Neuronal stem cell (in vitro differentiated cells): ENCODE data around the gene PCBD1. TPM values are rescaled to one million over a fixed set of nuclear protein-coding genes. Genes with fewer than 3 reads are reported as not detected.

Source experiments
- DNase-seq: peaks from one replicate; pipeline ENCODE4 v3.0.0-alpha.2; 2013; ENCODE audit warnings: low spot score
- H2AFZ ChIP-seq: one replicate; pipeline ENCODE4 v1.6.1; 2013; ENCODE audit warnings: mild to moderate bottlenecking, low read length, inconsistent platforms
- H2AK5ac ChIP-seq: 2 replicates; pipeline ENCODE4 v1.6.1; 2013; ENCODE audit warnings: low read depth, mild to moderate bottlenecking, inconsistent platforms, low read length, moderate library complexity, mixed read lengths
- H2BK120ac ChIP-seq: 2 replicates; pipeline ENCODE4 v1.6.1; 2013; ENCODE audit warnings: low read depth, mild to moderate bottlenecking, inconsistent platforms, low read length, moderate library complexity, mixed read lengths
- H2BK12ac ChIP-seq: one replicate; pipeline ENCODE4 v1.6.1; 2013; ENCODE audit warnings: low read length, inconsistent platforms
- H2BK15ac ChIP-seq: 2 replicates; pipeline ENCODE4 v1.6.1; 2013; ENCODE audit warnings: mild to moderate bottlenecking, low read length, inconsistent platforms, mixed read lengths
- H2BK5ac ChIP-seq: one replicate; pipeline ENCODE4 v1.6.1; 2013; ENCODE audit warnings: inconsistent platforms, mild to moderate bottlenecking, low read length, moderate library complexity
- H3K14ac ChIP-seq: one replicate; pipeline ENCODE4 v1.6.1; 2013; ENCODE audit warnings: low read length, inconsistent platforms
- H3K18ac ChIP-seq: 2 replicates; pipeline ENCODE4 v1.6.1; 2013; ENCODE audit warnings: low read length, inconsistent platforms
- H3K23ac ChIP-seq: 2 replicates; pipeline ENCODE4 v1.6.1; 2013; ENCODE audit warnings: low read depth, mild to moderate bottlenecking, mixed read lengths, low read length, inconsistent platforms; ENCODE audit not compliant: poor library complexity
- H3K27ac ChIP-seq: replicated peaks from 3 replicates; pipeline ENCODE4 v1.5.1; 2013; ENCODE audit warnings: low read length, inconsistent platforms
- H3K27me3 ChIP-seq, 3 experiments: 2 replicates each; pipeline ENCODE4 v1.6.1; 2013; ENCODE audit warnings: low read length in 3 of 3, mild to moderate bottlenecking in 2 of 3, inconsistent platforms in 1 of 3, low read depth in 1 of 3, mixed read lengths in 1 of 3, moderate library complexity in 1 of 3; ENCODE audit not compliant: control insufficient read depth in 3 of 3, insufficient read depth in 3 of 3
- H3K36me3 ChIP-seq, 2 donors: replicated peaks in 1 of 2; 2 replicates each; pipeline ENCODE4 v1.6.1; 2013; ENCODE audit warnings: low read length in 2 of 2; ENCODE audit not compliant: control insufficient read depth in 2 of 2, insufficient read depth in 2 of 2
- H3K4ac ChIP-seq: 2 replicates; pipeline ENCODE4 v1.6.1; 2013; ENCODE audit warnings: inconsistent platforms, mild to moderate bottlenecking, low read length, moderate library complexity
- H3K4me1 ChIP-seq, 2 donors: 1 replicate in 1 of 2; 2 replicates in 1 of 2; pipeline ENCODE4 v1.6.1; 2013; ENCODE audit warnings: low read length in 2 of 2, low read depth in 1 of 2; ENCODE audit not compliant: control insufficient read depth in 2 of 2, insufficient read depth in 1 of 2
- H3K4me2 ChIP-seq: one replicate; pipeline ENCODE4 v1.6.1; 2013; ENCODE audit warnings: mild to moderate bottlenecking, low read length, inconsistent platforms; ENCODE audit not compliant: insufficient read depth, poor library complexity, severe bottlenecking
- H3K4me3 ChIP-seq, 2 donors: 2 replicates each; pipeline ENCODE4 v1.5.1; 2013; ENCODE audit warnings: low read length in 2 of 2, mild to moderate bottlenecking in 2 of 2, inconsistent platforms in 1 of 2, moderate library complexity in 1 of 2
- H3K79me1 ChIP-seq: one replicate; pipeline ENCODE4 v1.6.1; 2013; ENCODE audit warnings: low read depth, mild to moderate bottlenecking, inconsistent platforms, low read length, moderate library complexity
- H3K9ac ChIP-seq: one replicate; pipeline ENCODE4 v1.6.1; 2013; ENCODE audit warnings: mild to moderate bottlenecking, low read depth, low read length, inconsistent platforms; ENCODE audit not compliant: poor library complexity
- H3K9me3 ChIP-seq, 2 donors: replicated peaks in 1 of 2; 2 replicates each; pipeline versions ENCODE3 to v1.6.1; 2013; ENCODE audit warnings: low read length in 2 of 2, mild to moderate bottlenecking in 2 of 2, inconsistent platforms in 1 of 2, low read depth in 1 of 2, mixed read lengths in 1 of 2, moderate library complexity in 1 of 2; ENCODE audit not compliant: control insufficient read depth in 2 of 2, insufficient read depth in 1 of 2
- H4K8ac ChIP-seq: one replicate; pipeline ENCODE4 v1.6.1; 2013; ENCODE audit warnings: low read depth, mild to moderate bottlenecking, inconsistent platforms, low read length, moderate library complexity
- H4K91ac ChIP-seq: one replicate; pipeline ENCODE4 v1.6.1; 2013; ENCODE audit warnings: low read length, low read depth, mild to moderate bottlenecking, inconsistent platforms; ENCODE audit not compliant: poor library complexity
- WGBS, 2 donors: extraction: QIAGEN DNeasy Blood & Tissue Kit; methylation state at CpG; one replicate each; pipeline ENCODE4 v1.1.7; 2013; ENCODE audit warnings: missing lambda C conversion rate in 2 of 2, mixed read lengths in 1 of 2; ENCODE audit not compliant: insufficient read length in 2 of 2, insufficient replicate concordance in 1 of 2; ENCODE audit errors: extremely low coverage in 2 of 2; 5-methylcytosine and 5-hydroxymethylcytosine counted together
- polyA plus RNA-seq, 2 experiments: library from polyadenylated mRNA; stranded (reverse); fragments of 200-250 nt; gene quantifications; one replicate each; pipeline ENCODE4 v1.2.3, GENCODE V29; 2013

PCBD1 gene
- polyA plus RNA-seq (2013, experiment 1 of 2), result 71.7 TPM
- polyA plus RNA-seq (2013, experiment 2 of 2), result 72.0 TPM

DNA sequence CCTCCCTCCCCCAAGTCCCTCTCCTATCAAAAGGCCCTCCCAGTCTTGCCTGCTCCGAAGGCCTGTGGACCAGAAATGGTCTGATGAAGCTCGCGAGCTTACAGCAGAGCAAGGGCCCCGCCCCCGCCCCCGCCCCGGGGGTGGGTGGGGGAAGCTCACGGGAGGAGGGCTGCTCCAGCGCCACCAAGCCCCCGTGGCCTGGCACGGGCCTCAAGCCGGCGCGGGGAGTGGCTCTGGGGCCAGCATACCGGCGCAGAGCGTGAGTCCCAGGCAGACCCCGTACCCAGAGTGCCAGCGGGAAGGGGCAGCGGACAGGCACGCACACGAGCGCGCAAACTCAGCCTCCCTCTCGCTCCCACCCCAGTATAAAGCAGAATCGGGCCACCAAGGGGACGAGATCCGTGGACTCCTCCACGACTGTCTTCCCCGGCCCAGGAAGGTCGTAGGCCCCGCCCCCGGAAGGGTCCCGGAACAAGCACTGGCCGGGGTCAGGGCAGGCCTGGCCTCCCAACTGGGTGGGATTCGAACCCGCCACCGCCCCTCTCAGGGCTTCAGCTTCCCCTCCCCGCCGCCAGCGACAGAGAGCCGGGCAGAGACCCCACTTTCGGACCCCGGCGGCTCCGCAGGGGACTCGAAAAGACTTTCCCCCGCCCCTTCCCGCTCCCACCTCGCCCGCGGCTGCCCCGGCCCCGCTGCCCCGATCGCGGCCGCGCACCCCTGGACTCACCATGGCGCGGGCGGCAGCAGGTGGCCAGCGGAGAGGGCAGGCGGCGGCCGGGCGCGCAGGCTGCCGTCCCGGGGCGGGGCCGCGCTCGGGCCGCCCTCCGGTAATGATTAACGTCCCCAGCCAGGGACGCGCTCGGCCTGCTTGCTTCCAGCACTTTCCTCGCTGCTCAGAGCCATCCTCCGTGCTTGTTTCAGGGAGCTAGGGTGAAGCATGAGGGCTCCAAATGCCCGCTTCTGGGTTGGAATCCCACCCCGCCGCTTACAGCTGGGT is at the start of gene PCBD1:
TSS of gene PCBD1 (minus strand) at position 762 of the 997 bp plus-strand sequence. CDS start at position 730, 32 bp downstream.
- H3K4me2 ChIP-seq, result peak within 1 kb of the TSS; percentile 86
- H4K8ac ChIP-seq, result no peak within 1 kb of the TSS
- no peak within 1 kb of the TSS for H2BK15ac ChIP-seq
- peak within 1 kb of the TSS; percentile 96 for H3K9ac ChIP-seq
- H2AFZ ChIP-seq, result peak within 1 kb of the TSS; percentile 92
- no peaks in the 10 kb centered on the region for H3K9me3 ChIP-seq
- H2BK5ac ChIP-seq, result peak within 1 kb of the TSS; percentile 9
- no peak within 1 kb of the TSS for H4K91ac ChIP-seq
- no CpG with 5 or more reads among the region's 85 CpGs for WGBS, 2 donors
- H3K36me3 ChIP-seq, result peaks cover 5 to 24% of the 10 kb centered on the region in 2 donors
- DNase-seq, result peak; percentile 59
- H3K4me3 ChIP-seq, result peak within 1 kb of the TSS; percentile 61 to 91
- no peak within 1 kb of the TSS for H2BK12ac ChIP-seq
- H2AK5ac ChIP-seq, result peak within 1 kb of the TSS; percentile 24
- H3K14ac ChIP-seq, result no peak within 1 kb of the TSS
- no peak within 1 kb of the TSS for H3K4ac ChIP-seq
- H3K27ac ChIP-seq, result peak within 1 kb of the TSS; percentile 52
- H3K23ac ChIP-seq, result peak within 1 kb of the TSS; percentile 90
- no peak within 1 kb of the TSS for H2BK120ac ChIP-seq
- no peaks in the 10 kb centered on the region for H3K27me3 ChIP-seq
- H3K4me1 ChIP-seq, result peaks cover 9 to 10% of the 10 kb centered on the region in 2 donors
- H3K79me1 ChIP-seq, result no peaks in the 10 kb centered on the region
- peak within 1 kb of the TSS; percentile 97 for H3K18ac ChIP-seq

DNA sequence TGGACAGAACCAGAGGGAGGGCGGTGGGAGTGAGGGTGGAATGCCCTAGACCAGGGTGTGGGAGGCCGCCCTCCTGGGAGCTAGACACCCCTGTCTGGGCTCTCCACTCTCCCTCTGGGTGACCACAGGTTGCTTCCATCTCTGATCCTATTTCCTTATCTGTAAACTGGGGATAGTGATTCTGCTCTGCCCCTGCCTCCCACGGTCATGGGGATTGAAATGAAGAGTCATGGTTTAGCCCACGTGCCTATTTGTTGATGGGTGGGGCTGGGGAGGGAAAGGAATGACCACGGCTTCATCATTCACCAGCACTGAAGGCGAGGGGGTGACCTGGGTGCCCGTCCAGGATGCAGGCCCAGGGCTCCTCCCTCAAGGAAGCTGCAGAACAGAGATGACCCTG is 49.3 kb upstream of the PCBD1 start:
- H3K27ac ChIP-seq, result no peak overlapping the region
- no CpG with 5 or more reads among the region's 7 CpGs for WGBS, 2 donors
- H3K9ac ChIP-seq, result no peak overlapping the region
- no peak overlapping the region for H3K4me2 ChIP-seq
- no peak overlapping the region for H4K91ac ChIP-seq
- peak overlapping the region; percentile 92 for H3K23ac ChIP-seq
- no peak overlapping the region for H2AFZ ChIP-seq
- H2BK12ac ChIP-seq, result no peak overlapping the region
- peak overlapping the region; percentile 6 for H2AK5ac ChIP-seq
- H3K4ac ChIP-seq, result no peak overlapping the region
- no peaks in the 10 kb centered on the region for H3K36me3 ChIP-seq
- DNase-seq, result no peak
- no peaks in the 10 kb centered on the region for H3K9me3 ChIP-seq
- H3K4me3 ChIP-seq, result no peak overlapping the region
- peaks cover 2% of the 10 kb centered on the region for H3K79me1 ChIP-seq
- H2BK120ac ChIP-seq, result no peak overlapping the region
- no peak overlapping the region for H2BK15ac ChIP-seq
- no peak overlapping the region for H3K14ac ChIP-seq
- H3K27me3 ChIP-seq, result peaks cover 0 to 52% (median 2%) of the 10 kb centered on the region in 3 experiments
- peaks cover 0 to 10% of the 10 kb centered on the region in 2 donors for H3K4me1 ChIP-seq
- no peak overlapping the region for H4K8ac ChIP-seq
- peak overlapping the region; percentile 15 for H3K18ac ChIP-seq
- H2BK5ac ChIP-seq, result no peak overlapping the region

DNA sequence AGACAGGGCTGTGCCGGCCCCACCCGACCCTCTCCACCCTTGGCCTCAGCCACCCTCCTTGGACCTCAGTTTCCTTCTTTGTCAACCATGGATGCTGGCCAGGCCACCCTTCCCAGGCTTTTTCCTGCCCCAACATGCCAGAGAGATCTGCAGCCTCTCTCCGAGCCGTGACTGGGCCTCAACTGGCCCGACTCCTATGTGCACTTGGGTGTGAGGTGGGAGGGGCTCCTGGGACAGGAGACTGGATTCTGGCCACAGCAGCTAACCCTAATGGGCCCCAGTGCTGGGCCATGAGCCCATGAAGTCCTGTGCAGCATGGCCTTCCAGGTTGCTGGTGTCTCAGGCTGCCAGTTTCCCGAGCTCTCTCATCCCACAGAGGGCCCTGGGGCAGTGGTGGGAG is 47.7 kb upstream of the PCBD1 start:
- H4K91ac ChIP-seq, result no peak overlapping the region
- peak overlapping the region; percentile 59 for H3K18ac ChIP-seq
- H3K79me1 ChIP-seq, result peaks cover 2% of the 10 kb centered on the region
- peaks cover 0 to 7% of the 10 kb centered on the region in 2 donors for H3K4me1 ChIP-seq
- no peak overlapping the region for H2BK120ac ChIP-seq
- no peak overlapping the region for H2BK12ac ChIP-seq
- H3K14ac ChIP-seq, result no peak overlapping the region
- H2BK15ac ChIP-seq, result no peak overlapping the region
- WGBS, 2 donors, result no CpG with 5 or more reads among the region's 6 CpGs
- no peak overlapping the region for H3K4ac ChIP-seq
- H2BK5ac ChIP-seq, result no peak overlapping the region
- H4K8ac ChIP-seq, result peak overlapping the region; percentile 88
- H3K4me3 ChIP-seq, result no peak overlapping the region
- H2AFZ ChIP-seq, result no peak overlapping the region
- no peaks in the 10 kb centered on the region for H3K36me3 ChIP-seq
- peak overlapping the region; percentile 40 for H2AK5ac ChIP-seq
- no peak overlapping the region for H3K27ac ChIP-seq
- no peaks in the 10 kb centered on the region for H3K9me3 ChIP-seq
- H3K23ac ChIP-seq, result peak overlapping the region; percentile 20
- H3K9ac ChIP-seq, result no peak overlapping the region
- peaks cover 0 to 63% (median 2%) of the 10 kb centered on the region in 3 experiments for H3K27me3 ChIP-seq
- no peak overlapping the region for H3K4me2 ChIP-seq
- DNase-seq, result no peak

DNA sequence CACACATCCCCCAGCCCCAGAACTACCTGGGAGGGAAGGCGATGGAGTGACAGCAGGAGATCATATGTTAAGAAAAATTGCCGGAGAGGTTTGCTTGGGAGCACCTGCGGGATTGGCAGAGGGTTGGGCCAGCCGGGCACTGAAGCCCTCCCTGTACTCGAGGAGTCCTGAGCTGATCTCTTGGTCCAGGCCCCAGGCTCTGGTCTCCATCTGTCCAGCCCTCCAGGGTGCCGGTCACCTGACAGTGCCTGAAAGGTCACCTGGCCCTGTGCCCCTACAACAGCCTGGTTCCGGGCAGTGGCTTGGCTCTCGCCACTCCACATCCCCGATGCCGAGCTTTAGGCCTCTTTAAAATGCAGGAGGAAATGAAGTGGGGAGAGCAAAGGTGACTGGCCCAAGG is 47.3 kb upstream of the PCBD1 start:
- H3K4me2 ChIP-seq, result no peak overlapping the region
- H3K14ac ChIP-seq, result peak overlapping the region; percentile 27
- H4K91ac ChIP-seq, result no peak overlapping the region
- DNase-seq, result no peak
- no peak overlapping the region for H3K4ac ChIP-seq
- no peak overlapping the region for H4K8ac ChIP-seq
- no peak overlapping the region for H2BK5ac ChIP-seq
- H2AFZ ChIP-seq, result no peak overlapping the region
- H3K36me3 ChIP-seq, result no peaks in the 10 kb centered on the region
- H2AK5ac ChIP-seq, result peak overlapping the region; percentile 40
- H2BK15ac ChIP-seq, result no peak overlapping the region
- peaks cover 0 to 68% (median 2%) of the 10 kb centered on the region in 3 experiments for H3K27me3 ChIP-seq
- no peaks in the 10 kb centered on the region for H3K9me3 ChIP-seq
- H2BK12ac ChIP-seq, result no peak overlapping the region
- no peak overlapping the region for H3K27ac ChIP-seq
- H3K4me1 ChIP-seq, result peaks cover 0 to 7% of the 10 kb centered on the region in 2 donors
- H2BK120ac ChIP-seq, result no peak overlapping the region
- H3K79me1 ChIP-seq, result peaks cover 2% of the 10 kb centered on the region
- WGBS, 2 donors, result no CpG with 5 or more reads among the region's 10 CpGs
- H3K4me3 ChIP-seq, result no peak overlapping the region
- no peak overlapping the region for H3K9ac ChIP-seq
- H3K18ac ChIP-seq, result no peak overlapping the region
- no peak overlapping the region for H3K23ac ChIP-seq
